Gastroesophageal sphincter (tissue), 3 donors: ENCODE data around the gene ZNF317.

ENCODE experiments used
- POLR2A ChIP-seq, 2 donors: fragments of 450-650 bp; IDR thresholded peaks; one replicate each; pipeline ENCODE4 v1.6.1; 2017; ENCODE audit warnings: antibody characterized with exemption in 2 of 2, mild to moderate bottlenecking in 2 of 2, moderate library complexity in 1 of 2
- TF ChIP-seq, protein P1 (sequence below), 4 experiments: fragments of 200-600 bp in 2 of 4; fragments of 450-650 bp in 2 of 4; sonication (generic) in 1 of 4; IDR thresholded peaks; one replicate each; pipeline ENCODE4 v1.5.1; 2017 to 2019; ENCODE audit warnings: antibody characterized with exemption in 4 of 4, mild to moderate bottlenecking in 2 of 4, moderate library complexity in 2 of 4

DNA sequence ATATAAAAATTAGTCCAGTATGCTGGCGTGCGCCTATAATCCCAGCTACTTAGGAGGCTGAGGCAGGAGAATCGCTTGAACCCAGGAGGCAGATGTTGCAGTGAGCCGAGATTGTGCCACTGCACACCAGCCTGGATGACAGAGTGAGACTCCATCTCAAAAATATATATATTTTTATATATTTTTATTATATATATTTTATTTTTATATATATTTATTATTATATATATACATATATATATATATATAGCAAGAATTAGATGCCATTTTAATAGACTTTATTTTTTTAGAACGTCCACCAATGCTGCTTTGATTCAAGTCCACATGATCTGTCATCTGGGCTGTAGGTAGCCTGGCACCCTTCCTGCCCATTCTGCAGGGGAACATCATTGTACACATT is 35.1 kb downstream of the ZNF317 start:
- TF ChIP-seq, protein P1, sequence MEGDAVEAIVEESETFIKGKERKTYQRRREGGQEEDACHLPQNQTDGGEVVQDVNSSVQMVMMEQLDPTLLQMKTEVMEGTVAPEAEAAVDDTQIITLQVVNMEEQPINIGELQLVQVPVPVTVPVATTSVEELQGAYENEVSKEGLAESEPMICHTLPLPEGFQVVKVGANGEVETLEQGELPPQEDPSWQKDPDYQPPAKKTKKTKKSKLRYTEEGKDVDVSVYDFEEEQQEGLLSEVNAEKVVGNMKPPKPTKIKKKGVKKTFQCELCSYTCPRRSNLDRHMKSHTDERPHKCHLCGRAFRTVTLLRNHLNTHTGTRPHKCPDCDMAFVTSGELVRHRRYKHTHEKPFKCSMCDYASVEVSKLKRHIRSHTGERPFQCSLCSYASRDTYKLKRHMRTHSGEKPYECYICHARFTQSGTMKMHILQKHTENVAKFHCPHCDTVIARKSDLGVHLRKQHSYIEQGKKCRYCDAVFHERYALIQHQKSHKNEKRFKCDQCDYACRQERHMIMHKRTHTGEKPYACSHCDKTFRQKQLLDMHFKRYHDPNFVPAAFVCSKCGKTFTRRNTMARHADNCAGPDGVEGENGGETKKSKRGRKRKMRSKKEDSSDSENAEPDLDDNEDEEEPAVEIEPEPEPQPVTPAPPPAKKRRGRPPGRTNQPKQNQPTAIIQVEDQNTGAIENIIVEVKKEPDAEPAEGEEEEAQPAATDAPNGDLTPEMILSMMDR (IDR thresholded peaks at IDR 0.05) = no peak
- TF ChIP-seq POLR2A (IDR thresholded peaks at IDR 0.05) = no peak
